Nephron (organoid): ENCODE results near the gene PTPRD.
A peak's percentile ranks its signal among the peaks of the same experiment; 100 is the strongest.

Source experiments
- H3K27ac Mint-ChIP-seq, 3 experiments: 2 replicates each; pipeline ENCODE4 v1.8.0; 2020; ENCODE audit warnings: mixed read lengths in 3 of 3, mild to moderate bottlenecking in 2 of 3, moderate library complexity in 1 of 3
- H3K27me3 Mint-ChIP-seq: 2 replicates; pipeline ENCODE4 v1.8.0; 2021; ENCODE audit warnings: low read depth, mild to moderate bottlenecking, moderate library complexity, mixed read lengths
- H3K36me3 Mint-ChIP-seq: 2 replicates; pipeline ENCODE4 v1.8.0; 2020; ENCODE audit warnings: low read depth, mixed read lengths
- H3K4me1 Mint-ChIP-seq: 2 replicates; pipeline ENCODE4 v1.8.0; 2020; ENCODE audit warnings: mixed read lengths
- H3K4me3 Mint-ChIP-seq, 3 experiments: 2 replicates each; pipeline ENCODE4 v1.8.0; 2020; ENCODE audit warnings: mild to moderate bottlenecking in 3 of 3, mixed read lengths in 3 of 3, moderate library complexity in 2 of 3
- H3K9me3 Mint-ChIP-seq: 2 replicates; pipeline ENCODE4 v1.8.0; 2020; ENCODE audit warnings: mixed read lengths
- CTCF ChIP-seq, 3 experiments: fragments of 200-600 bp; sonication (generic); IDR thresholded peaks; one replicate each; pipeline ENCODE4 v1.5.0; 2021; ENCODE audit warnings: antibody characterized with exemption in 3 of 3; ENCODE audit not compliant: unreplicated experiment in 3 of 3

Gene PTPRD

GRCh38 chr9:9774471-9774870 lies 838.3 kb downstream of the PTPRD start:
- Mint-ChIP-seq H3K4me3 (no peak overlapping the region), H3K9me3 (no peaks in the 10 kb centered on the region), H3K36me3 (no peaks in the 10 kb centered on the region), H3K27ac (no peak overlapping the region), H3K27me3 (peaks cover 4% of the 10 kb centered on the region), H3K4me1 (no peaks in the 10 kb centered on the region)
- no peak for TF ChIP-seq CTCF (IDR thresholded peaks at IDR 0.05; ENCODE audit: unreplicated experiment in 3 of 3)

- Mint-ChIP-seq H3K4me1 (no peaks in the 10 kb centered on the region), H3K4me3 (no peak overlapping the region), H3K36me3 (no peaks in the 10 kb centered on the region), H3K27ac (no peak overlapping the region), H3K27me3 (peaks cover 4% of the 10 kb centered on the region), H3K9me3 (no peaks in the 10 kb centered on the region)
- TF ChIP-seq CTCF (IDR thresholded peaks at IDR 0.05; ENCODE audit: unreplicated experiment in 3 of 3) = no peak
Measured at GRCh38 chr9:9771314-9771713, 841.5 kb downstream of the PTPRD start.

GRCh38 chr9:9764821-9765220 lies 848.0 kb downstream of the PTPRD start:
- peaks cover 3% of the 10 kb centered on the region for H3K9me3 Mint-ChIP-seq
- H3K4me1 Mint-ChIP-seq = no peaks in the 10 kb centered on the region
- no peak overlapping the region for H3K27ac Mint-ChIP-seq
- no peaks in the 10 kb centered on the region for H3K36me3 Mint-ChIP-seq
- TF ChIP-seq CTCF (IDR thresholded peaks at IDR 0.05; ENCODE audit: unreplicated experiment in 3 of 3) = no peak
- no peaks in the 10 kb centered on the region for H3K27me3 Mint-ChIP-seq
- no peak overlapping the region for H3K4me3 Mint-ChIP-seq

- Mint-ChIP-seq H3K9me3 (no peaks in the 10 kb centered on the region), H3K27me3 (no peaks in the 10 kb centered on the region), H3K4me3 (no peak overlapping the region), H3K36me3 (no peaks in the 10 kb centered on the region), H3K27ac (peak overlapping the region in 1 of 3 experiments; percentile 42), H3K4me1 (peaks cover 15% of the 10 kb centered on the region)
- TF ChIP-seq CTCF (IDR thresholded peaks at IDR 0.05; ENCODE audit: unreplicated experiment in 3 of 3) = no peak
Measured at GRCh38 chr9:9754186-9754585, 858.6 kb downstream of the PTPRD start.

GRCh38 chr9:9753266-9753665 lies 859.5 kb downstream of the PTPRD start:
- TF ChIP-seq CTCF (IDR thresholded peaks at IDR 0.05; ENCODE audit: unreplicated experiment in 3 of 3) = no peak
- H3K27ac Mint-ChIP-seq = peak overlapping the region in 1 of 3 experiments; percentile 61
- no peaks in the 10 kb centered on the region for H3K36me3 Mint-ChIP-seq
- peaks cover 19% of the 10 kb centered on the region for H3K4me1 Mint-ChIP-seq
- no peaks in the 10 kb centered on the region for H3K27me3 Mint-ChIP-seq
- no peak overlapping the region for H3K4me3 Mint-ChIP-seq
- no peaks in the 10 kb centered on the region for H3K9me3 Mint-ChIP-seq

GRCh38 chr9:9752722-9753121 lies 860.1 kb downstream of the PTPRD start:
- Mint-ChIP-seq H3K36me3 (no peaks in the 10 kb centered on the region), H3K27ac (peak overlapping the region in 1 of 3 experiments; percentile 61), H3K9me3 (no peaks in the 10 kb centered on the region), H3K4me1 (peaks cover 19% of the 10 kb centered on the region), H3K4me3 (no peak overlapping the region), H3K27me3 (no peaks in the 10 kb centered on the region)
- TF ChIP-seq CTCF (IDR thresholded peaks at IDR 0.05; ENCODE audit: unreplicated experiment in 3 of 3) = no peak
